Measurements from ENCODE around the gene NACC2. TPM values are rescaled to one million over a fixed set of nuclear protein-coding genes. Genes with fewer than 3 reads are reported as not detected.

Gene NACC2
- total RNA-seq, 1 experiment from 2014 or later: not detected

- Histone ChIP-seq H3K9ac (ENCODE audit: low read length) (no peak overlapping the region), H3K36me3 (ENCODE audit: insufficient read depth, low read length) (no peaks in the 10 kb centered on the region), H3K79me2 (ENCODE audit: low read length) (no peaks in the 10 kb centered on the region), H3K27me3 (ENCODE audit: low read length) (no peaks in the 10 kb centered on the region), H3K4me3 (ENCODE audit: low read length) (no peak overlapping the region), H3K4me2 (ENCODE audit: low read depth, low read length, poor library complexity, severe bottlenecking) (no peak overlapping the region), H3K9me2 (replicated peaks; ENCODE audit: insufficient read depth, low read length) (no peaks in the 10 kb centered on the region), H3K27ac (ENCODE audit: low read length) (no peak overlapping the region), H2AFZ (ENCODE audit: low read length) (no peak overlapping the region), H4K20me1 (ENCODE audit: insufficient read depth, low read depth, low read length) (no peaks in the 10 kb centered on the region), H3K9me3 (ENCODE audit: low read length) (no peaks in the 10 kb centered on the region), H3K4me1 (ENCODE audit: low read length) (peaks cover 3% of the 10 kb centered on the region; the same call in 1 of the 2 replicates)
- no peak for DNase-seq
Measured at GRCh38 chr9:136002215-136002614, 92.9 kb downstream of the NACC2 start.

- Histone ChIP-seq H3K27ac (ENCODE audit: low read length) (no peak overlapping the region), H3K4me1 (ENCODE audit: low read length) (no peaks in the 10 kb centered on the region; the same call in 1 of the 2 replicates), H3K36me3 (ENCODE audit: insufficient read depth, low read length) (no peaks in the 10 kb centered on the region), H3K4me3 (ENCODE audit: low read length) (no peak overlapping the region), H4K20me1 (ENCODE audit: insufficient read depth, low read depth, low read length) (no peaks in the 10 kb centered on the region), H3K79me2 (ENCODE audit: low read length) (no peaks in the 10 kb centered on the region), H3K4me2 (ENCODE audit: low read depth, low read length, poor library complexity, severe bottlenecking) (no peak overlapping the region), H3K9me3 (ENCODE audit: low read length) (no peaks in the 10 kb centered on the region), H3K9ac (ENCODE audit: low read length) (no peak overlapping the region), H3K27me3 (ENCODE audit: low read length) (no peaks in the 10 kb centered on the region), H2AFZ (ENCODE audit: low read length) (no peak overlapping the region), H3K9me2 (replicated peaks; ENCODE audit: insufficient read depth, low read length) (no peaks in the 10 kb centered on the region)
- DNase-seq: no peak
Measured at GRCh38 chr9:136001231-136001630, 93.9 kb downstream of the NACC2 start.

DNA sequence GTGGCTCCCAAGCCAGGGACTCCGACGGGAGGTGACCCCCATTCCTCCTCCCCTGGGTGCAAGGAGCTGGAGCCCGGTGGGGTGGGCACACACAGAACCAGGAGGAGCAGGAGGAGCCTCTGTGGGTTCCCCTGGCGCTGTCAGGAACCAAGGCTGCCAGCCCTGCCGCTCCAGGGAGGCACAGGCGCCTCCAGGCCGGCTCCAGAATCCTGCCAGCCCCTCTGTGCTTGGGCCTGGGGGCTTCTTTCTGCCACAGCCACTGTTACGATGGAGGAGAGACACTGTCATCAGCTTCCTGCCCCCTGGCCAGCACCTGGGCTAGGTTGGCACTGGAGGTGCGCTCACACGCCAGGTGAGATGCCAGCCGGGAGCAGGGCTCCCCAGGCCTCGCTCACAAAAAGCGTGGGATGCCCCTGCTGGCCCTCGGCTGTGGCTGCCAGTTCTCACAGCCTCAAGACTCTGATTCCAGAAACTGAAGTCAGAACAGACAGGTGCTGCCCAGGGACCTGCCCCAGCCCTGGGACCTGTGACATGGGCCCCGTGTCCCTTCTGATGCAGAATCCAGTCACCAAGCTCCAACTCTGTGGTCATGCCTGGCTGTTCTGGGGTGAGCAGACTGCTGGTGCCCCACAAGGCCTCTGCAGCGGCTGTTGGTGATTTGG lies 96.5 kb downstream of the NACC2 start:
- H3K9ac ChIP-seq (ENCODE audit: low read length): no peak overlapping the region
- no peaks in the 10 kb centered on the region for H3K9me2 ChIP-seq (replicated peaks; ENCODE audit: insufficient read depth, low read length)
- H3K79me2 ChIP-seq (ENCODE audit: low read length): no peaks in the 10 kb centered on the region
- H4K20me1 ChIP-seq (ENCODE audit: insufficient read depth, low read depth, low read length): no peaks in the 10 kb centered on the region
- H3K36me3 ChIP-seq (ENCODE audit: insufficient read depth, low read length): no peaks in the 10 kb centered on the region
- H3K27me3 ChIP-seq (ENCODE audit: low read length): no peaks in the 10 kb centered on the region
- no peak overlapping the region for H3K27ac ChIP-seq (ENCODE audit: low read length)
- H3K9me3 ChIP-seq (ENCODE audit: low read length): no peaks in the 10 kb centered on the region
- H3K4me1 ChIP-seq (ENCODE audit: low read length): no peaks in the 10 kb centered on the region
- DNase-seq: no peak
- H2AFZ ChIP-seq (ENCODE audit: low read length): no peak overlapping the region
- H3K4me3 ChIP-seq (ENCODE audit: low read length): no peak overlapping the region
- H3K4me2 ChIP-seq (ENCODE audit: low read depth, low read length, poor library complexity, severe bottlenecking): no peak overlapping the region

GRCh38 chr9:135998016-135998380 lies 97.1 kb downstream of the NACC2 start:
- H3K79me2 ChIP-seq (ENCODE audit: low read length): no peaks in the 10 kb centered on the region
- no peaks in the 10 kb centered on the region for H3K27me3 ChIP-seq (ENCODE audit: low read length)
- H3K27ac ChIP-seq (ENCODE audit: low read length): no peak overlapping the region
- DNase-seq: no peak
- peaks cover 3% of the 10 kb centered on the region; the same call in 1 of the 2 replicates for H3K4me1 ChIP-seq (ENCODE audit: low read length)
- H4K20me1 ChIP-seq (ENCODE audit: insufficient read depth, low read depth, low read length): no peaks in the 10 kb centered on the region
- no peaks in the 10 kb centered on the region for H3K36me3 ChIP-seq (ENCODE audit: insufficient read depth, low read length)
- no peak overlapping the region for H2AFZ ChIP-seq (ENCODE audit: low read length)
- no peaks in the 10 kb centered on the region for H3K9me2 ChIP-seq (replicated peaks; ENCODE audit: insufficient read depth, low read length)
- no peaks in the 10 kb centered on the region for H3K9me3 ChIP-seq (ENCODE audit: low read length)
- H3K4me3 ChIP-seq (ENCODE audit: low read length): no peak overlapping the region
- H3K9ac ChIP-seq (ENCODE audit: low read length): no peak overlapping the region
- no peak overlapping the region for H3K4me2 ChIP-seq (ENCODE audit: low read depth, low read length, poor library complexity, severe bottlenecking)

GRCh38 chr9:135997090-135998015 lies 97.7 kb downstream of the NACC2 start:
- DNase-seq: no peak
- no peak overlapping the region for H2AFZ ChIP-seq (ENCODE audit: low read length)
- no peak overlapping the region for H3K4me2 ChIP-seq (ENCODE audit: low read depth, low read length, poor library complexity, severe bottlenecking)
- no peaks in the 10 kb centered on the region for H4K20me1 ChIP-seq (ENCODE audit: insufficient read depth, low read depth, low read length)
- no peaks in the 10 kb centered on the region for H3K79me2 ChIP-seq (ENCODE audit: low read length)
- peaks cover 9% of the 10 kb centered on the region for H3K4me1 ChIP-seq (ENCODE audit: low read length)
- H3K36me3 ChIP-seq (ENCODE audit: insufficient read depth, low read length): no peaks in the 10 kb centered on the region
- H3K9me2 ChIP-seq (replicated peaks; ENCODE audit: insufficient read depth, low read length): no peaks in the 10 kb centered on the region
- no peak overlapping the region for H3K27ac ChIP-seq (ENCODE audit: low read length)
- H3K4me3 ChIP-seq (ENCODE audit: low read length): no peak overlapping the region
- no peaks in the 10 kb centered on the region for H3K9me3 ChIP-seq (ENCODE audit: low read length)
- H3K9ac ChIP-seq (ENCODE audit: low read length): no peak overlapping the region
- no peaks in the 10 kb centered on the region for H3K27me3 ChIP-seq (ENCODE audit: low read length)

- peaks cover 11% of the 10 kb centered on the region for H3K4me1 ChIP-seq (ENCODE audit: low read length)
- no peaks in the 10 kb centered on the region for H3K79me2 ChIP-seq (ENCODE audit: low read length)
- no peak for DNase-seq
- H3K4me3 ChIP-seq (ENCODE audit: low read length): no peak overlapping the region
- no peak overlapping the region for H2AFZ ChIP-seq (ENCODE audit: low read length)
- H3K9me3 ChIP-seq (ENCODE audit: low read length): no peaks in the 10 kb centered on the region
- H3K9me2 ChIP-seq (replicated peaks; ENCODE audit: insufficient read depth, low read length): no peaks in the 10 kb centered on the region
- H3K9ac ChIP-seq (ENCODE audit: low read length): no peak overlapping the region
- no peak overlapping the region for H3K4me2 ChIP-seq (ENCODE audit: low read depth, low read length, poor library complexity, severe bottlenecking)
- no peak overlapping the region for H3K27ac ChIP-seq (ENCODE audit: low read length)
- H4K20me1 ChIP-seq (ENCODE audit: insufficient read depth, low read depth, low read length): no peaks in the 10 kb centered on the region
- no peaks in the 10 kb centered on the region for H3K36me3 ChIP-seq (ENCODE audit: insufficient read depth, low read length)
- H3K27me3 ChIP-seq (ENCODE audit: low read length): no peaks in the 10 kb centered on the region
Measured at GRCh38 chr9:135995816-135996215, 99.3 kb downstream of the NACC2 start.

GRCh38 chr9:135994501-135995192 lies 100.4 kb downstream of the NACC2 start:
- no peak overlapping the region for H3K9ac ChIP-seq (ENCODE audit: low read length)
- H3K36me3 ChIP-seq (ENCODE audit: insufficient read depth, low read length): no peaks in the 10 kb centered on the region
- H3K9me2 ChIP-seq (replicated peaks; ENCODE audit: insufficient read depth, low read length): no peaks in the 10 kb centered on the region
- no peak overlapping the region for H3K4me2 ChIP-seq (ENCODE audit: low read depth, low read length, poor library complexity, severe bottlenecking)
- H3K27me3 ChIP-seq (ENCODE audit: low read length): no peaks in the 10 kb centered on the region
- no peak overlapping the region for H2AFZ ChIP-seq (ENCODE audit: low read length)
- H4K20me1 ChIP-seq (ENCODE audit: insufficient read depth, low read depth, low read length): no peaks in the 10 kb centered on the region
- DNase-seq: no peak
- no peak overlapping the region for H3K4me3 ChIP-seq (ENCODE audit: low read length)
- no peaks in the 10 kb centered on the region for H3K9me3 ChIP-seq (ENCODE audit: low read length)
- H3K79me2 ChIP-seq (ENCODE audit: low read length): no peaks in the 10 kb centered on the region
- H3K4me1 ChIP-seq (ENCODE audit: low read length): peaks cover 11% of the 10 kb centered on the region
- no peak overlapping the region for H3K27ac ChIP-seq (ENCODE audit: low read length)

Data from Karpas-422 (cell line).